Stimulated activated CD8-positive, alpha-beta memory T cell treated with anti-CD3 and anti-CD28 coated beads, Interleukin-4, amount 100 ng/mL, for 24 hours (primary cell): ENCODE results near the gene SNX12.
"Not testable (repeated sequence)": the region's sequence is repeated elsewhere in the genome, so short reads cannot be mapped to it uniquely, and the experiment has no call there.

Source experiments
- DNase-seq: peaks from one replicate; pipeline ENCODE4 v3.0.0-alpha.2; 2020; ENCODE audit warnings: low read depth

Gene SNX12

DNA sequence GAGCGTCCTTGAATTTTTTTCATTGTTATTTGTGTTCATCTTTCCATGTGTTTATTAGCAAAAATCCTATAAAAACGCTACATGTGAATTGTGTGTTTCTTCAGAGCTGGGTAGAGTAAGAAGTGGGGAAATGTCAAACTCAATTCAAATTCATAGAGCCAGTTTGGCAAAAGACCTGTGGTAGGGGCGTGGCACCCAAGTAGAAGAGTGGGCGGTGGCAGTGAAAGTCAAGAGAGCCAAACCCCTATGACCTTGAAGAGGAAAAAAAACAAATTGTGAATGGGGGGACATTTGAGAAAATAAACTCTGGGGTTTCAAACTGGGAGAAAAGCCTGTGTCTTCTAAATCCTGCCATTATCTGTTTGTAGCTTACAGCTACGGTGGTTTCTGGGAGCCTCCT lies 23.1 kb upstream of the SNX12 start:
- DNase-seq, result no peak

DNA sequence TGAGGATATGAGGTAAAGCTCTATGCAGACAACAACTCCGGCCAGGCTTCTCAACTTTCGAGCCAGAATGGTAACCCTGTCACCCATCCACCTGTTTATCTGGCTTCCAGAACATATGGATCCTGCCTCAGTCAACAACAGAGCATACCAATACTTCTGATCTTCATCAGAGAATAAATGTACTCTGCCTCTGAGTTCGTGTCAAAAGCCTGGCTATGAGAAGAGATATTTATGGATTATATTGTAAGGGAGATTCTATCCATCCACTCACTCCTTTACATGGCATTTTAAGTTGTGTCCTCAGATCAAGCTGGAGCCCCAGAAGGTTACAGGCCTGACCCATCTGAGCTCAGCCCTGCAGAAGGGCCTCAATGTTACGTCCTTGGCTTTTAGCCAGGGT lies 17.8 kb upstream of the SNX12 start:
- no peak for DNase-seq

- DNase-seq, result no peak
Measured at GRCh38 chrX:71082822-71083221, 14.7 kb upstream of the SNX12 start.

- DNase-seq, result no peak
Measured at GRCh38 chrX:71082124-71082647, 14.1 kb upstream of the SNX12 start.

DNA sequence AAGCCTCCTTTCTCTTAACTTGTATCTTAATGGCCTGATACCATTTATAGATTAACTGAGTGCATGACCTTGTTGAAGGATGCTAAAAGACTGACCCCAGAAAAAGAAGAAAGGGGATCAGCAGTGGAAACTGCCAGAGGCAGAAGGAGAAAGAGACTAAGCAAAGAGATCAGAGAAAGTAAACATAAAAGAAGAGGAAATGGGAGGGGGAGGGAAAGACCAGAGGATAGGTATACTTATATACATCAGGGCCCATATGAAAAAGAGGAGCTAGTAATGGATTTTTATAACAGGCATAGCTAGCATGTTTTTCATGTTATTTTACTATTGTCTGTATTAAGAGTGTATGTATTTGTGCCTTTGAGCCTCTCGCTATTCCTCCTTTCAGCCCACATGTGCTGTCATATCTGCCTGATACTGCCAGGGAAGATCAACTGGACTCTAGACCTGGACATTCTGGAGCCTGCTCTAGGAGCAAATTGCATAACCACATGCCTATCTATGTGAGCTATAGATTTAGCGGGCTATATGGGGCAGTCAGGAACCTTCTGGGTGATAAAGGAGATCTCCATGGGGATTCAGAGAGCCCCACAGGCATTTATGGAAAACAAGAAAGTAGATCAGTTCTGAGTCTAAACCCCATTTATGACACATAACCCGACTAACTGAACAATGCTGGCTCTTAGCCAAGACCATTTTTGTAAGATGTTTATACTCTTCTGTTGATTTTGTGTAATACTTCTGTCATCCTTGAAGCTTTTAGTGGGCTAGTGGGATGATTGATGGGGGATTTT lies 13.4 kb upstream of the SNX12 start:
- no peak for DNase-seq

DNA sequence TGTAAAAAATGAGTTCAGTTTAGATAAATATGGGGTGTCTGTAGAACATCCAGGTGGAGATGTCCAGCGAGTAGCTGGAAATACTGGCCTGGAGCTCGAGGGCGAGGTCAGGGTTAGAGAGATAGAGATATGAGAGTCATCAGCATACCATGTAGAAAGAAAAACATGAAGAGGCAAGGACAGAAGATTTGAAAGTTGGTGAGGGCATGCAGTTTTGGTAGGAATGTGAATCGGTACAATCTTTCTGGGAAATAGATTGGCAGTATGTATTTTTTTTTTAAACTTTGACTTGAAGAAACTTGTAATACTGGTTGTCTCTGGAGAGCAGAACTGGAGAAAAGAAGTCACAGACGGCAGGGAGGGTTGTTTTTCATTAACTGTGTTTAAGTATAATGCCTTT lies 2.4 kb upstream of the SNX12 start:
- DNase-seq, result no peak

GRCh38 chrX:71067712-71068043 lies 456 bp downstream of the SNX12 start:
- DNase-seq, result no peak

- no peak for DNase-seq
Measured at GRCh38 chrX:71067089-71067488, 1.0 kb downstream of the SNX12 start.

DNA sequence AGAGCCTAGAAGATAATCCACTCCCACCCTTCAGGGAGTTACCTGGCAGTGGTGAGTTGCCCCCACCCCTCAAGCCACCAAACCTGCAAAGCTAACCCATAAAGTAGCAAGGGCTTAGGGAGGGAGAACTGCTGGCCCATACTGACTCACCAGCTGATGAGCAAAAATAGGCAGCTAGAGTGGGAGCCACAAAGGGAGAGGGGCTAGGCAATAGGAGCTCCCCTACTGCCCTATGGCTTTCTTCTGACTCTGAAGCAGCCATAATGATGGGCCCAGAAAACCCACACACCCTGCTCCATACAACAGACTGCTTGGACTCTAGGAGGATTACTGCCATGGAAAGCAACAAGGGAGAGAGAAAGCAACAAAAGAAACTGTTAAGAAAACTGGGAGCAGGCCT lies 8.0 kb downstream of the SNX12 start:
- DNase-seq, result no peak

- DNase-seq, result no peak
Measured at GRCh38 chrX:71057848-71058530, 10.1 kb downstream of the SNX12 start.

GRCh38 chrX:71056867-71057266 lies 11.3 kb downstream of the SNX12 start:
- no peak for DNase-seq

GRCh38 chrX:71053217-71053621 lies 14.9 kb downstream of the SNX12 start:
- no peak for DNase-seq

- DNase-seq, result no peak
Measured at GRCh38 chrX:71052721-71053120, 15.4 kb downstream of the SNX12 start.

DNA sequence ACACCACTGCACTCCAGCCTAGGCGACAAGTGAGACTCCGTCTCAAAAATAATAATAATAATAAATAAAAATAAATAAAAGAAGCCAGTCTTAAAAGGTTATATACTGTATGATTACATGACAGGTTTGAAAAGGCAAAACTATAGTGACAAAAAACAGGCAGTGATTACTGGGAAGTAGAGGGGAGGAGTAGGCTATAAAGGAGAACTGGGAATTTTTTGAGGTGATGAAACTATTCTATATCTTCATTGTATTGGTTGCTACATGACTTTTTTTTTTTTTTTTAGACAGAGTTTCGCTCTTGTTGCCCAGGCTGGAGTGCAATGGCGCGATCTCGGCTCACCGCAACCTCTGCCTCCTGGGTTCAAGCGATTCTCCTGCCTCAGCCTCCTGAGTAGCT lies 20.2 kb downstream of the SNX12 start:
- not testable (repeated sequence) for DNase-seq

- no peak for DNase-seq
Measured at GRCh38 chrX:71017396-71017939, 50.7 kb downstream of the SNX12 start.
